H9 (cell line): Measurements from ENCODE around the gene FASTK. TPM values are rescaled to one million over a fixed set of nuclear protein-coding genes. Genes with fewer than 3 reads are reported as not detected.

Experiments
- DNase-seq: peaks from one replicate; pipeline ENCODE4 v3.0.0-alpha.2; 2017
- H2AFZ ChIP-seq: one replicate; pipeline ENCODE4 v1.6.1; 2013; ENCODE audit warnings: mild to moderate bottlenecking, low read length, control low read depth, moderate library complexity
- H2AK5ac ChIP-seq: 2 replicates; pipeline ENCODE4 v1.6.1; 2013; ENCODE audit warnings: low read length, control low read depth, mixed read lengths; ENCODE audit not compliant: insufficient read length
- H2BK120ac ChIP-seq: one replicate; pipeline ENCODE4 v1.6.1; 2013; ENCODE audit warnings: low read depth, mild to moderate bottlenecking, low read length, control low read depth, inconsistent platforms; ENCODE audit not compliant: poor library complexity, severe bottlenecking
- H2BK12ac ChIP-seq: 2 replicates; pipeline ENCODE4 v1.6.1; 2013; ENCODE audit warnings: low read length, control low read depth, mixed read lengths, low read depth; ENCODE audit not compliant: insufficient read length
- H2BK15ac ChIP-seq: 2 replicates; pipeline ENCODE4 v1.6.1; 2013; ENCODE audit warnings: low read depth, low read length, control low read depth
- H2BK20ac ChIP-seq: one replicate; pipeline ENCODE4 v1.6.1; 2013; ENCODE audit warnings: low read depth, mild to moderate bottlenecking, low read length, control low read depth, inconsistent platforms; ENCODE audit not compliant: poor library complexity, severe bottlenecking
- H2BK5ac ChIP-seq: 2 replicates; pipeline ENCODE4 v1.6.1; 2013; ENCODE audit warnings: low read length, control low read depth, mixed read lengths; ENCODE audit not compliant: insufficient read length
- H3K14ac ChIP-seq: 2 replicates; pipeline ENCODE4 v1.6.1; 2013; ENCODE audit warnings: low read length, control low read depth; ENCODE audit not compliant: insufficient read depth
- H3K18ac ChIP-seq: 2 replicates; pipeline ENCODE4 v1.6.1; 2013; ENCODE audit warnings: low read depth, mild to moderate bottlenecking, mixed read lengths, low read length, control low read depth; ENCODE audit not compliant: insufficient read length
- H3K23ac ChIP-seq: 2 replicates; pipeline ENCODE4 v1.6.1; 2013; ENCODE audit warnings: low read length, control low read depth, mixed read lengths, low read depth; ENCODE audit not compliant: insufficient read length
- H3K23me2 ChIP-seq: 2 replicates; pipeline ENCODE4 v1.6.1; 2013; ENCODE audit warnings: low read depth, mild to moderate bottlenecking, mixed read lengths, low read length, control low read depth; ENCODE audit not compliant: insufficient read length, poor library complexity, severe bottlenecking
- H3K27ac ChIP-seq: 2 replicates; pipeline ENCODE4 v1.5.1; 2013; ENCODE audit warnings: low read length, control low read depth, mixed read lengths, low read depth; ENCODE audit not compliant: insufficient read length
- H3K27me3 ChIP-seq: 2 replicates; pipeline ENCODE4 v1.6.1; 2013; ENCODE audit warnings: low read length, control low read depth, inconsistent platforms; ENCODE audit not compliant: insufficient read depth
- H3K4ac ChIP-seq: 2 replicates; pipeline ENCODE4 v1.6.1; 2013; ENCODE audit warnings: low read depth, mild to moderate bottlenecking, control low read depth, inconsistent platforms, low read length, moderate library complexity
- H3K4me1 ChIP-seq: 2 replicates; pipeline ENCODE4 v1.6.1; 2013; ENCODE audit warnings: low read length, control low read depth, inconsistent platforms; ENCODE audit not compliant: insufficient read depth
- H3K4me2 ChIP-seq: 2 replicates; pipeline ENCODE4 v1.6.1; 2013; ENCODE audit warnings: low read length, control low read depth, mixed read lengths; ENCODE audit not compliant: insufficient read length, insufficient read depth
- H3K56ac ChIP-seq: 2 replicates; pipeline ENCODE4 v1.6.1; 2013; ENCODE audit warnings: low read depth, mild to moderate bottlenecking, mixed read lengths, low read length, control low read depth; ENCODE audit not compliant: insufficient read length
- H3K79me1 ChIP-seq: 2 replicates; pipeline ENCODE4 v1.6.1; 2013; ENCODE audit warnings: low read depth, mild to moderate bottlenecking, moderate library complexity, low read length, control low read depth, inconsistent platforms; ENCODE audit not compliant: insufficient read depth, poor library complexity, severe bottlenecking
- H3K79me2 ChIP-seq: 2 replicates; pipeline ENCODE4 v1.6.1; 2013; ENCODE audit warnings: low read length, control low read depth, inconsistent platforms; ENCODE audit not compliant: insufficient read depth
- H3K9ac ChIP-seq: 2 replicates; pipeline ENCODE4 v1.6.1; 2013; ENCODE audit warnings: low read length, control low read depth, mixed read lengths; ENCODE audit not compliant: insufficient read length; ENCODE audit errors: extremely low read depth
- H3K9me3 ChIP-seq: one replicate; pipeline ENCODE4 v1.6.1; 2013; ENCODE audit warnings: low read depth, low read length, inconsistent platforms; ENCODE audit not compliant: control insufficient read depth
- H3T11ph ChIP-seq: one replicate; pipeline ENCODE4 v1.6.1; 2013; ENCODE audit warnings: mild to moderate bottlenecking, low read length, control low read depth, inconsistent platforms
- H4K20me1 ChIP-seq: one replicate; pipeline ENCODE4 v1.6.1; 2013; ENCODE audit not compliant: control insufficient read depth, insufficient read length, insufficient read depth
- H4K5ac ChIP-seq: 2 replicates; pipeline ENCODE4 v1.6.1; 2013; ENCODE audit warnings: low read depth, mild to moderate bottlenecking, mixed read lengths, low read length, control low read depth; ENCODE audit not compliant: insufficient read length
- H4K8ac ChIP-seq: replicated peaks from 2 replicates; pipeline ENCODE4 v1.6.1; 2013; ENCODE audit warnings: low read length, control low read depth, mixed read lengths, low read depth; ENCODE audit not compliant: insufficient read length
- H4K91ac ChIP-seq: 2 replicates; pipeline ENCODE4 v1.6.1; 2013; ENCODE audit warnings: low read depth, mild to moderate bottlenecking, moderate library complexity, mixed read lengths, low read length, control low read depth; ENCODE audit not compliant: insufficient read length
- H3K27ac Mint-ChIP-seq, 3 experiments: 2 replicates in 2 of 3; 3 replicates in 1 of 3; pipeline ENCODE4 v1.8.0; 2020 to 2021; ENCODE audit warnings: mixed read lengths in 3 of 3, mild to moderate bottlenecking in 1 of 3, moderate library complexity in 1 of 3
- H3K27me3 Mint-ChIP-seq: 2 replicates; pipeline ENCODE4 v1.8.0; 2021; ENCODE audit warnings: low read depth, mild to moderate bottlenecking, moderate library complexity, mixed read lengths
- H3K36me3 Mint-ChIP-seq, 3 experiments: 2 replicates in 2 of 3; 3 replicates in 1 of 3; pipeline ENCODE4 v1.8.0; 2020 to 2021; ENCODE audit warnings: low read depth in 3 of 3, mixed read lengths in 3 of 3; ENCODE audit not compliant: insufficient read depth in 1 of 3
- H3K4me1 Mint-ChIP-seq, 2 experiments: 2 replicates each; pipeline ENCODE4 v1.8.0; 2020; ENCODE audit warnings: mixed read lengths in 2 of 2
- H3K4me3 Mint-ChIP-seq, 2 experiments: 2 replicates in 1 of 2; 3 replicates in 1 of 2; pipeline ENCODE4 v1.8.0; 2020 to 2021; ENCODE audit warnings: mild to moderate bottlenecking in 2 of 2, mixed read lengths in 2 of 2, moderate library complexity in 1 of 2
- H3K9me3 Mint-ChIP-seq, 2 experiments: 2 replicates in 1 of 2; 3 replicates in 1 of 2; pipeline ENCODE4 v1.8.0; 2020; ENCODE audit warnings: mild to moderate bottlenecking in 2 of 2, mixed read lengths in 2 of 2, moderate library complexity in 1 of 2
- WGBS: extraction: QIAGEN DNeasy Blood & Tissue Kit; methylation state at CpG from one replicate; pipeline ENCODE4 v1.1.7; 2013; ENCODE audit warnings: missing lambda C conversion rate, low lambda C conversion rate, mixed read lengths; ENCODE audit not compliant: insufficient read length; ENCODE audit errors: extremely low coverage; 5-methylcytosine and 5-hydroxymethylcytosine counted together
- total RNA-seq: library from RNA; stranded (reverse); gene quantifications from 2 replicates; pipeline ENCODE4 v1.2.1, GENCODE V29; 2021
- TF ChIP-seq, protein P1 (sequence below): fragments of 200-600 bp; sonication (generic); conservative IDR thresholded peaks from 3 replicates; pipeline ENCODE4 v1.8.0; 2021; ENCODE audit warnings: antibody characterized with exemption, mild to moderate bottlenecking

Gene FASTK
- total RNA-seq, 1 experiment from 2014 or later, result 57.8 TPM

DNA sequence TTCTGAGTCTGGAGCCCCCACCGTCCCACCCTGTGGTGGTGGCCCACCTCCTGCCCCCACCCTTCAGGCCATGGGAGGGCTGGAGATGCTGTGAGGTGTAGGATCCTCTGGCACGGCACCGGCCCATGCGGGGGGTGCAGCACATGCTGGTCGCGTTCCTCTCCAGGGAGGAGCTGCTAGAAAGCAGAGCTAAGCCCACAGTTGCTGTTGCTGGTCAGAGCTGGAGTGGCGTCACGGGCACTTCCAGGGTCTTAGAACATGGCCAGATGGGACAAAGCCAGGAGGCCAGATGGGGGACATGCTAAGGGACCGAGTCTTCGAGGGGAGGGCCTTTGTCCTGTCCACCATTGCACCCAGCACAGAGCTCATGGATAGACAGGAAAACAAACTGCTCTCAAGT is 27.3 kb upstream of the FASTK start:
- H3K27me3 ChIP-seq, result no peaks in the 10 kb centered on the region
- no peak overlapping the region for H3T11ph ChIP-seq
- H3K23me2 ChIP-seq, result peaks cover 3% of the 10 kb centered on the region
- Mint-ChIP-seq H3K4me1 (peaks cover 27 to 38% of the 10 kb centered on the region in 2 experiments), H3K27ac (no peak overlapping the region), H3K4me3 (no peak overlapping the region), H3K36me3 (peaks cover 0 to 6% (median 2%) of the 10 kb centered on the region in 3 experiments; a peak in 5 of 7 replicates), H3K9me3 (no peaks in the 10 kb centered on the region), H3K27me3 (no peaks in the 10 kb centered on the region; the same call in 1 of the 2 replicates)
- H2BK120ac ChIP-seq, result no peak overlapping the region
- H2BK12ac ChIP-seq, result no peak overlapping the region
- no peak overlapping the region for H2AFZ ChIP-seq
- H4K91ac ChIP-seq, result no peak overlapping the region
- H3K9me3 ChIP-seq, result no peaks in the 10 kb centered on the region
- H3K4me1 ChIP-seq, result peaks cover 12% of the 10 kb centered on the region
- no peak overlapping the region for H3K4me2 ChIP-seq
- no CpG with 5 or more reads among the region's 10 CpGs for WGBS
- peaks cover 2% of the 10 kb centered on the region; the same call in 1 of the 2 replicates for H3K79me2 ChIP-seq
- no peak overlapping the region for H3K14ac ChIP-seq
- H3K56ac ChIP-seq, result no peak overlapping the region
- H2AK5ac ChIP-seq, result peak overlapping the region; percentile 25
- no peak for DNase-seq
- no peak overlapping the region for H3K23ac ChIP-seq
- H3K4ac ChIP-seq, result no peak overlapping the region
- no peak overlapping the region for H3K9ac ChIP-seq
- H3K79me1 ChIP-seq, result peaks cover 3% of the 10 kb centered on the region
- TF ChIP-seq, protein P1, sequence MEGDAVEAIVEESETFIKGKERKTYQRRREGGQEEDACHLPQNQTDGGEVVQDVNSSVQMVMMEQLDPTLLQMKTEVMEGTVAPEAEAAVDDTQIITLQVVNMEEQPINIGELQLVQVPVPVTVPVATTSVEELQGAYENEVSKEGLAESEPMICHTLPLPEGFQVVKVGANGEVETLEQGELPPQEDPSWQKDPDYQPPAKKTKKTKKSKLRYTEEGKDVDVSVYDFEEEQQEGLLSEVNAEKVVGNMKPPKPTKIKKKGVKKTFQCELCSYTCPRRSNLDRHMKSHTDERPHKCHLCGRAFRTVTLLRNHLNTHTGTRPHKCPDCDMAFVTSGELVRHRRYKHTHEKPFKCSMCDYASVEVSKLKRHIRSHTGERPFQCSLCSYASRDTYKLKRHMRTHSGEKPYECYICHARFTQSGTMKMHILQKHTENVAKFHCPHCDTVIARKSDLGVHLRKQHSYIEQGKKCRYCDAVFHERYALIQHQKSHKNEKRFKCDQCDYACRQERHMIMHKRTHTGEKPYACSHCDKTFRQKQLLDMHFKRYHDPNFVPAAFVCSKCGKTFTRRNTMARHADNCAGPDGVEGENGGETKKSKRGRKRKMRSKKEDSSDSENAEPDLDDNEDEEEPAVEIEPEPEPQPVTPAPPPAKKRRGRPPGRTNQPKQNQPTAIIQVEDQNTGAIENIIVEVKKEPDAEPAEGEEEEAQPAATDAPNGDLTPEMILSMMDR, result no peak
- no peak overlapping the region for H2BK15ac ChIP-seq
- H4K20me1 ChIP-seq, result no peaks in the 10 kb centered on the region
- no peak overlapping the region for H4K5ac ChIP-seq
- H2BK5ac ChIP-seq, result no peak overlapping the region
- no peak overlapping the region for H4K8ac ChIP-seq
- H3K18ac ChIP-seq, result no peak overlapping the region
- H2BK20ac ChIP-seq, result no peak overlapping the region
- no peak overlapping the region for H3K27ac ChIP-seq
